ENCODE data around the gene CDCA3.
"Not testable (repeated sequence)": the region's sequence is repeated elsewhere in the genome, so short reads cannot be mapped to it uniquely, and the experiment has no call there.

Gene CDCA3

GRCh38 chr12:6851153-6851920, at the start of gene CDCA3:
CDCA3 (minus strand) TSS chr12:6851286; CDS start chr12:6850952, 334 bp downstream.
- peak; percentile 97 to 98 for DNase-seq

- peak; percentile 72 to 75 for DNase-seq
These were observed 48.9 kb upstream of the CDCA3 start for GRCh38 chr12:6899837-6900519.

DNA sequence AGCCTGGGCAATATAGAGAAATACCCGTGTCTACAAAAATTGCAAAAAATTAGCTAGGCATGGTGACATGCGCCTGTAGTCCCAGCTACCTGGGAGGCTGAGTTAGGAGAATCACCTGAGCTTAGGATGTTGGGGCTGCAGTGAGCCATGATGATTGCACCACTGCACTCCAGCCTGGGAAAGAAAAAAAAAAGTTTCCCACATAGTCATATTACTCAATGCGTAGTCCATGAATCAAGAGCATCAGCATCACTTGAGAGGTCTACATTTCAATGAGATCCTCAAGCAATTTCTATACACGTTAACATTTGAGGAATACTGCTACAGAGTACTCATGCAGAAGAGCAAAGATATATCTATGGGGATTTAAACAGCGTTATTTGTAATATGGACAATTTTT, 48.3 kb upstream of the CDCA3 start:
- no peak for DNase-seq

GRCh38 chr12:6896846-6897435, 45.9 kb upstream of the CDCA3 start:
- DNase-seq = no peak

- no peak for DNase-seq
These were observed 43.2 kb upstream of the CDCA3 start for GRCh38 chr12:6894321-6894720.

DNA sequence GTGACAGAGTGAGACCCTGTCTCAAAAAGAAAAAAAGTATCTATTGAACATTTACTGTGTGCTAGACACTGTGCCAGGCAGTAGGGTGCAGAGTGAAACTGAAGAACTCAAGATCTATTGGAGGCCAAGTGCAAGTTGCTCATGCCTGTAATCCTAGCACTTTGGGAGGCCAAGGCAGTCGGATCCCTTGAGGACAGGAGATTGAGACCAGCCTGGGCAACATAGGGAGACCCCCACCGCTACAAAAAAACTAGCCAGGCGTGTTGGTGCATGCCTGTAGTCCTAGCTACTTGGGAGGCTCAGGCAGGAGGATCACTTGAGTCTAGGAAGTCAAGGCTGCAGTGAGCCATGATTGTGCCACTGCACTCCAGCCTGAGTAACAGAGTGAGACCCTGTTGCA, 41.6 kb upstream of the CDCA3 start:
- DNase-seq = not testable (repeated sequence)

DNA sequence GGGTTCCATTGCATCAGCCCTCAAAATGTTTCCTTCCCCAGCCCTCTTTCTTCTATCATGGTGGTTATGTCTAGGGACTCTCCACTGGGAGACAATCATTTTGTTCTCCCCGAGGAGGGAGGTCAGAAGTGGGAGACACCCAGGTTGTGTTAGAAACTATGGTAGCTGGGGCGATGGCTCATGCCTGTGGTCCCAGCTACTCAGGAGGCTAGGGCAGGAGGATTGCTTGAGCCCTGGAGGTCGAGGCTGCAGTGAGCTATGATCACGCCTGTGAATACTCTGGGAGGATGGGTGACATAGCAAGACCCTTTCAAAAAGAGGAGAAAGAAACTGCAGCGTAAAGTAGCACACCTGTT, 40.5 kb upstream of the CDCA3 start:
- DNase-seq = no peak

GRCh38 chr12:6890789-6891645, 39.9 kb upstream of the CDCA3 start:
- peak; percentile 94 to 95 for DNase-seq

- not testable (repeated sequence) for DNase-seq
These were observed 38.9 kb upstream of the CDCA3 start for GRCh38 chr12:6889775-6890573.

DNA sequence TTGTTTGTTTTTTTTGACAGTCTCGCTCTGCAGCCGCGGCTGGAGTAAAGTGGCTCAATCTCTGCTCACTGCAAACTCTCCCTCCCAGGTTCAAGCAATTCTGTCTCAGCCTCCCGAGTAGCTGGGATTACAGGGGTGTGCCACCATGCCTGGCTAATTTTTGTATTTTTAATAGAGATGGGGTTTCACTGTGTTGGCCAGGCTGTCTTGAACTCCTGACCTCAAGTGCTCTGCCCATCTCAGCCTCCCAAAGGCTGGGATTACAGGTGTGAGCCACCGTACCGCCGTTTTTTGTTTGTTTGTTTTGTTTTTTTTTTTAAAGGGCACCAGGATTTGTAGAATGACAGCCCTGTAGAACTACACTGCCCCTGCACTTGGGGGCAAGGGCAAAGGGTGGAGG, 37.7 kb upstream of the CDCA3 start:
- DNase-seq = not testable (repeated sequence)

DNA sequence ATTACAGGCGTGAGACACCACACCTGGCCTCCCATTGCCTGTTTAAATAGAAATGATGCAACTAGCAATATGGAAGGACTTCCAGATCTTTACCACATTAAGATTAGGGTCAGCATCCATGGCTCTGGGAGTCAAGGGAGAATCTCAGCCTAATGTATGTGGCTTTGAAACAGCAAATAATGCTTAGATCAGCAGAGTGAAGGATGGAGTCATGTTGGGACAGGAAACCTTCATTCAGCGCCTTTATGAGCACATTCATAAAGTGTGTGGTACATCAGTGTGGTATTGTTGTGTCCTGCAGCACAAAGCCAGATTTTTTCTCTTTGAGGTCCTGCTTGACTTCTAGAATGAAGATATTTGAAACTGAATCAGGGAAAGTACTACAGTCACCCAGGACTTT, 37.3 kb upstream of the CDCA3 start:
- no peak for DNase-seq

GRCh38 chr12:6887460-6887859, 36.4 kb upstream of the CDCA3 start:
- no peak for DNase-seq

DNA sequence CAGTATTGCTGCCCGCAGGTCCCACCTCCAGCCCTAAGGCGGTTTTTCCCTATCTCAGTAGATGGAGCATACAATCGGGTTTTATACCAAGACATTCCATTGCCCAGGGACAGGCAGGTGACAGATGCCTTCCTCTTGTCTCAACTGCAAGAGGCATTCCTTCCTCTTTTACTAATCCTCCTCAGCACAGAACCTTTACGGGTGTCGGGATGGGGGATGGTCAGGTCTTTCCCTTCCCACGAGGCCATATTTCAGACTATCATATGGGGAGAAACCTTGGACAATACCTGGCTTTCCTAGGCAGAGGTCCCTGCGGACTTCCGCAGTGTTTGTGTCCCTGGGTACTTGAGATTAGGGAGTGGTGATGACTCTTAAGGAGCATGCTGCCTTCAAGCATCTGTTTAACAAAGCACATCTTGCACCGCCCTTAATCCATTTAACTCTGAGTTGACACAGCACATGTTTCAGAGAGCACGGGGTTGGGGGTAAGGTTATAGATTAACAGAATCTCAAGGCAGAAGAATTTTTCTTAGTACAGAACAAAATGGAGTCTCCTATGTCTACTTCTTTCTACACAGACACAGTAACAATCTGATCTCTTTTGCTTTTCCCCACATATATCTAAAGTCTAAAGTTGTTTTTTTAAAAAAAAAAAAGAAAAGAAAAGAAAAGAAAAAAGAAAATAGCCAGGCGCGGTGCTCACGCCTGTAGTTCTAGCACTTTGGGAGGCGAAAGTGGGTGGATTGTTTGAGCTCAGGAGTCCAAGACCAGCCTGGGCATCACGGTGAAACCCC, 35.3 kb upstream of the CDCA3 start:
- not testable (repeated sequence) for DNase-seq

GRCh38 chr12:6884539-6884938, 33.5 kb upstream of the CDCA3 start:
- DNase-seq = no peak

DNA sequence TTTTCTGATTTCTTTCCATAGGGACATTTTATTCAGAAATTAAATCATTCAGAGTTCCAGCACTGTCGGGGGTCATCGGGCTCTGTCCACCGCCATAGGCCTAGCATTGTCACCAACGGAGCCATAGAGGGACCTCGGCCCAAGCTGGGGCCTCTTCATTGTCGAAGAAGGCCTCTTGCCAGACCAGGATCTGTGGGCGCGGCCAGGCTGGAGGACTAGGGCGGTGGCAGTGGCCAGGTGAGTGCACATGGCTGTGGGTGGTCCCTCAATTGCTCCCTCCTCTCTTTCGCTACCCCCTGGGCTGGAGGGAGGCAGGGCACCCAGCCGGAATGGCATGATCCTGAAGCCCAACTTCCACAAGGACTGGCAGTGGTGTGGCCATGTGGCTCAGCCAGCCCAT, 32.6 kb upstream of the CDCA3 start:
- DNase-seq = no peak

DNA sequence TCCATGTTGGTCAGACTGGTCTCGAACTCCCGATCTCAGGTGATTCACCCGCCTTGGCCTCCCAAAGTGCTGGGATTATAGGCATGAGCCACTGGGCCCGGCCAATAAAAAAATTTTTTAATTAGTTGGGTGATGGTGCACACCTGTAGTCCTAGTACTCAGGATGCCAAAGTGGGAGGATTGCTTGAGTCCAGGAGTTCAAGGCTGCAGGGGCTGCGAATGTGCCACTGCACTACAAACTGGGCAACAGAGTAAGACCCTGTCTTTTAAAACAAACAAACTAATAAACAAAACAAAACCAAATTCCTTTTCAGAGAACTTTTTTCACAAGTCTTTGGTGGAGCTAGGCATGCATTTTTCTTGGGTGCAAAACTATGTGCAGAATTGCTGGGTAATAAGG, 32.2 kb upstream of the CDCA3 start:
- DNase-seq = no peak

DNA sequence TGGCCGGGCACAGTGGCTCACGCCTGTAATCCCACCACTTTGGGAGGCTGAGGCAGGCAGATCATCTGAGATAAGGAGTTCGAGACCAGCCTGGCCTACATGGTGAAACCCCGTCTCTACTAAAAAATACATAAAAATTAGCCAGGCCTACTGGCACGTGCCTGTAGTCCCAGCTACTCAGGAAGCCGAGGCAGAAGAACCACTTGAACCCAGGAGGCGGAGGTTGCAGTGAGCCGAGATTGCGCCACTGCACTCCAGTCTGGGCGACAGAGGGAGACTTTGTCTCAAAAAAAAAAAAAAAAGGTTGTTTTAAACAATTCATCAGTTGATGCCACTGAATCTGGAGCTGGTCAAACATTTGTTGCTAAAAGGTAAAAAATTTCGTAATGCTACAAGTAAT, 28.7 kb upstream of the CDCA3 start:
- DNase-seq = not testable (repeated sequence)

GRCh38 chr12:6874015-6874368, 22.9 kb upstream of the CDCA3 start:
- DNase-seq = not testable (repeated sequence)

- peak; percentile 87 to 90 for DNase-seq
These were observed 22.3 kb upstream of the CDCA3 start, which contains the start of gene SPSB2 for GRCh38 chr12:6873094-6874014. SPSB2 (minus strand) TSS chr12:6873303; CDS start chr12:6872901, 402 bp downstream.
